IPS-18c (cell line): ENCODE data around the gene SLFN11.
"Not testable (repeated sequence)": the region's sequence is repeated elsewhere in the genome, so short reads cannot be mapped to it uniquely, and the experiment has no call there.

Source experiments
- H3K4me3 ChIP-seq: 2 replicates; pipeline ENCODE4 v1.7.0; 2013; ENCODE audit warnings: low read depth, mild to moderate bottlenecking, low read length, moderate library complexity; ENCODE audit not compliant: insufficient read depth
- H3K9me3 ChIP-seq: one replicate; pipeline ENCODE4 v1.6.1; 2013; ENCODE audit warnings: mild to moderate bottlenecking, low read length, moderate library complexity; ENCODE audit not compliant: control insufficient read depth, insufficient read depth

SLFN11 gene

GRCh38 chr17:35371934-35372333 lies 1.5 kb downstream of the SLFN11 start:
- Histone ChIP-seq H3K9me3 (no peaks in the 10 kb centered on the region), H3K4me3 (no peak overlapping the region)

- H3K4me3 ChIP-seq, result no peak overlapping the region
- no peaks in the 10 kb centered on the region for H3K9me3 ChIP-seq
Observed at GRCh38 chr17:35368081-35368830, 5.2 kb downstream of the SLFN11 start.

DNA sequence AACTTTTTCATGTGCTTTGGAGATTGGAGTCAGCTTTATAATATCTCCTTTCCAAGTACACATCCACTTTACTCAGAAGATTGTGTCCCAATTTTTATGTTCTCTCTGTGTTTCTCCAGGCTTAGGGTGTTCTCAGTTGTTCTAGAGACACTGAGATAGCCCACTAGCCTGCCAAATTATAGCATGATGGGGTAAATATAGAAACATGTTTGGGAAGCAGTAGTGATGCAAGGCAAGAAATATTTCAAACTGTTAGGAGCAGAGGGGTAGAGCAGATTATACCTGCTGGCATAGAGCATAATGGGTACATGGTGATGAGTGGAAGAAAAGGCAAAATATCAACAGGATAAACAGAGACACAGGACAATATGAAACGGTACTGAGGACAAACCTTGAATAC lies 12.4 kb downstream of the SLFN11 start:
- no peaks in the 10 kb centered on the region for H3K9me3 ChIP-seq
- no peak overlapping the region for H3K4me3 ChIP-seq

DNA sequence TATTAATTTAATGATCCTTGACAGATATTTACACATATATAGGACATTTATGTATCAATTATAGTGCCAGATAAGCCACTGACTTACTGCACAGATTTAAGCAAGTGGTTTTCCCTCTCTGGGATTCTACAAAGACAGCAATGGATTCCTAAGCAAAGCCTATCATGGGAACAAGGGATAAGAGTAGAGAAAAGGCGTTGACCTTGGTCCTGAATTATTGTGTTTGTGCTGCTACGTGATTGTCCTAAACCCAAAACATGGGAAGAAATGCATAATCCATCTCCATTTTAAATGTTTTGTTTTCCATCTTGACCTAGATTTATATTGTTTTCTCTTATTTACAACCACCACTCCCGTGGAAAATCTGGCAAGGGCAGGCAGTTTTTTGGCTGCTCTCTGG lies 14.0 kb downstream of the SLFN11 start:
- no peak overlapping the region for H3K4me3 ChIP-seq
- H3K9me3 ChIP-seq, result no peaks in the 10 kb centered on the region

GRCh38 chr17:35352284-35352683 lies 21.1 kb downstream of the SLFN11 start:
- Histone ChIP-seq H3K9me3 (no peaks in the 10 kb centered on the region), H3K4me3 (no peak overlapping the region)

DNA sequence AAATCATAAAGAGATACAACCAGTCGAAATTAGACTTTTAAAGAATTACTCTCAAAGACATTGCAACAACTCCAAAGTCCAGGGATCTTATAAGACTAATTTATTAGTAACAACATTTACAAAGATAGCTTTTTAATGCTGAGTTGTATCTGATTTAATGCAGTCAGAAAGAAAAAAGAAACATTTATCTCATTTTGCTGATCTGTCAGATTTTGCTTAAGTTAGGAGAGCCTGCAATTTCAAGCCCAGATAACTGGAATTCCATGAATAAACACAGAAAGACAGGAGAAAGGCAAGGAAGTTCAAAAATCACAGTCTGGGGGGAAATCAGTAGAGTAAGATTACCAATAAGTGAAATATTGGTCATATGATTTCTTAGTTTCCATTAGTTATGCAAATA lies 22.9 kb downstream of the SLFN11 start:
- H3K4me3 ChIP-seq, result no peak overlapping the region
- H3K9me3 ChIP-seq, result no peaks in the 10 kb centered on the region

DNA sequence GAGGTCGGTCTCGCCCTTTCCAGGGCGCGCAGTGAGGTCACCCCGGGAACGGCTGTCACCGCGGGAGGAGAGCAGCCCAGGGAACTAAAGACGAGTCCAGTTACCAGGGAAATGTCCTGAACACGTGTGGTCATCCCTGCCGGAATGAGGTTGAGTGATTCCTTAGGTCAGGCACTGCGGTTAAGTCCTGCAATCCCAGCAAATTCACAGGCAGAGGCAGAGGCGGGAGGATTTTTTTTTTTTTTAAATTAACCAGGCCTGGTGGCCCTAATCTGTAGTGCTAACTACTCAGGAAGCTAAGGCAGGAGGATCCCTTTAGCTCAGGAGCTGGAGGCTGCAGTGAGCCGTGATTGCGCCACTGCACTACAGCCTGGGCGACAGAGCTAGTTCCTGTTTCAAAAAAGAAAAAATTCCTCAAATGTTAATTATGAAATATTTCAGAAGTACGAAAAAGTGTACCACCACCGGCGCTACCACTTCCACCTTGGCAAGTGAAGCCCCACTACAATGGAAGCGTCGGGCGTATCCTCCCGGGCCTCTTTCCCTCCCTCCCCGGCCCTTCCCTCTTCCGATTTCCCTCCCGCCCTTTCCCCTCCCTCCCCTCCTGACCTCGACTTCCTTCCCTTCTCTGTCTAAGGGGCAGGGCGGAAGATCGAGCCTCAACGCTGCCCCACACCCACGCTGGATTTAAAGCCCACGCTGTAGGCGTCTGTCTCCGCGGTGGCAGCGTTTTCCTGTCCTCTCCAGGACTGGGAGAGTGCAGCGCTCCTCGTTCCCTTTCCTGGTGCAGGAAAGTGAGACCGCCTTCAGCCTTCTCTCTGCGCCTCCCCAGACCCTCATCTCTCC lies 27.3 kb downstream of the SLFN11 start:
- peaks cover 2% of the 10 kb centered on the region for H3K9me3 ChIP-seq
- peak overlapping the region; percentile 76 for H3K4me3 ChIP-seq

DNA sequence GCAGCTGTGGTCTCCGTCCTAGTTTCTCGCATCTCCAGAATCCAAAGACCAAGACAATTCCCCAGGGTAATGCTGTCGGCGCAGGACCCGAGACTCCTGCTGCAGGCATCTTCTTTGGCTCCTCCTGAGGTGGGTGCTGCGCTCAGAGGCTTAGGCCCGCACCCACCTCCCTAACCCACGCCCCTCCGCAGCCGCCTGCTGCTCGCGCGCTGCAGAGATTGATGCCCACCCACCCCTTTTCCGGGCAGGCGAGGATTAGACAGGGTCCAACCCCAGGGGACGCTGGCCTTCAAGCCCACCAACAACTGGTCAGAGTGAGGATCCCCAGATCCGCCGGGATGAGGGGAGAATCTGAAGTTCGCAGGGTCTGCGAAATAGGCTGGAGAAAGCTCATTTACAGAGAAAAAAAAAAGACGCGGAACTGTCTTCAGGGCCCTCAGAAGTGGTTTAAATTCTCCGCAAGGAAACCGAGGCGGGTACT lies 27.9 kb downstream of the SLFN11 start:
- H3K4me3 ChIP-seq, result peak overlapping the region; percentile 76
- H3K9me3 ChIP-seq, result peaks cover 2% of the 10 kb centered on the region

DNA sequence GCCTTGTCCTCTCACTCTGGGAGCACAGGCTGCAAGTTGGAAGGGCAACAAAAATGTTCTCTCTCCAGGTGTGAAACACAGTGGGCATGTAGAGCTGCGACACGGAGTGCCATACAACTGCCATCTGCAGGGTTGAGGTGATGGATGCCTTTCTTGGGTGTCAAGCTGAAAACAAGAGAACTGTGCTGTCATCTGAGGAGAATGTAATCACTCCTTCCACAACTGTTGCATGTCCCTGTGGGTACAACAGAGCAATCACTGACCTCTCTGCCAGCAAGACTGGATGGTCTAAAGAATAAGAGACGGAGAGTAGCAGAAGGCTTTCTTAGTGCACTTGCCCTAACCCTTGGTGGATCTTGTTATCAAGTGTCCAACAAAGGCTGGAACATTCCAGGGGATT lies 29.2 kb downstream of the SLFN11 start:
- H3K9me3 ChIP-seq, result peaks cover 2% of the 10 kb centered on the region

DNA sequence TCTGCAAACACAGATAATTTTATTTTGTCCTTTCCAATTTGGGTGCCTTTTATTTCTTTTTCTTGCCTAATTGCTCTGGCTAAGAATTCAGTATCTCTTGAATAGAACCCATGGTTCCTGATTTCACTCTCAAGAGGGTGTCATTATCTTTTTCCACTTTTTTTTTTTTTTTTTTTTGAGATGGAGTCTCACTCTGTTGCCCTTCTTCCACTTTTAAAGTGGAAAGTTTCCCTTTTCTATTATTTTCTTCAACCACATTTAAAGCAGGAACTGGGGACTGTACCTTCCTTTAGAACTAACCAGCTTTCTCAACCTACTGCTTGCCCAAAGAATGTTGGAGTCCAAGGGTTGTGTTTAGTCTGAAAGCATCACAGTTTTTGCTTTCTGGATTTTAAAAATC lies 31.1 kb downstream of the SLFN11 start:
- H3K4me3 ChIP-seq, result no peak overlapping the region
- peaks cover 2% of the 10 kb centered on the region for H3K9me3 ChIP-seq

More for the DNA sequence above, 29.2 kb downstream of the SLFN11 start:
- no peak overlapping the region for H3K4me3 ChIP-seq

- Histone ChIP-seq H3K4me3 (no peak overlapping the region), H3K9me3 (peaks cover 2% of the 10 kb centered on the region)
Observed at GRCh38 chr17:35341411-35341992, 31.9 kb downstream of the SLFN11 start.

DNA sequence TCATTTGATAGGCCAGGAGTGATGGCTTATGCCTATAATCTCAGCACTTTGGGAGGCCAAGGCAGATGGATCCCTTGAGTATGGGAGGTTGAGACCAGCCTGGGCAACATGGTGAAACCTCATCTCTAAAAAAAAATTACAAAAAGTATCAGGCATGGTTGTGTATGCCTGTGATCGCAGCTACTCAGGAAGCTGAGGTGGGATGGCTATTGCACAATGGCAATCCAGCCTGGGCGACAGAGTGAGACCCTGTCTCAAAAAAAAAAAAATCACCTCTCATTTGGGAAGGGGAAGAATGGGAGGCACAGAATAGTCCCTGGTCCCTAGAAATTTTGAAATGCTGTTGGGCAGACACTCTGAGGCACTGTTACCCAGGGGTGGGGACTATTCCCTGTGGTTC lies 35.2 kb downstream of the SLFN11 start:
- no peaks in the 10 kb centered on the region for H3K9me3 ChIP-seq
- no peak overlapping the region for H3K4me3 ChIP-seq

DNA sequence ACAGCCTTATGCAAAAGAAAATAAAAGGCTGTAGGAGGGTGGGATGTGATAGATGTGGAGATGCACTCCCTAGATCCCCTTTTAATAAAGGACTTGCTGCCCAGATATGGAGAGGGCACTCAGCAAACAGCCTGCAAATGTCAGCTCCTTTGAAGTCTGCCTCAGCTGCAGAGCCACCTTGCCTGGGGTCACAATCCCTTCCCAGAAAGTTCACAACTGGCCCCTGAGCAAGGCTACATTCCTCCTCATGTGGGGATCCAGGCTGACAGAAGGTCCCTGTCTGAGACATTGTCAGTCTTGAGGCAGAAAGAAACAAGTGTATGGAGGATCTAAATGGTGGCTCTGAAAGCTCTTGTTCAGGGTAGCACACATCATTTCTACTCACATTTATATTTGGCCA lies 36.1 kb downstream of the SLFN11 start:
- H3K4me3 ChIP-seq, result no peak overlapping the region
- H3K9me3 ChIP-seq, result no peaks in the 10 kb centered on the region

- H3K4me3 ChIP-seq, H3K9me3 ChIP-seq: not testable (repeated sequence)
Observed at GRCh38 chr17:35333578-35333977, 39.8 kb downstream of the SLFN11 start.

- Histone ChIP-seq H3K9me3 (peaks cover 2% of the 10 kb centered on the region), H3K4me3 (no peak overlapping the region)
Observed at GRCh38 chr17:35322749-35323148, 50.7 kb downstream of the SLFN11 start.

DNA sequence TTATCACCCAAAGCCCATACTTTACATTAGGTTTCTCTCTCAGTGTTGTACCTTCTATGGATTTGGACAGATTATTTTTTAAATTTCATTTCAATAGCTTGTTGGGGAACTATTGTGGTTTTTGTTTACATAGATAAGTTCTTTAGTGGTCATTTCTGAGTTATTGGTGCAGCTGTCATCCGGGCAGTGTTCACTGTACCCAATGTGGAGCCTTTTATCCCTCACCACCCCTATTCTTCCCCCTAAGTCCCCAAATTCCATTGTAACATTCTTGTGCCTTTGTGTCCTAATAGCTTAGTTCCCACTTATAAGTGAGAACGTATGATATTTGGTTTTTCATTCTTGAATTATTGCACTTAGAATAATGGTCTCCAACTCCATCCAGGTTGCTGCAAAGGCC lies 57.5 kb downstream of the SLFN11 start:
- H3K9me3 ChIP-seq, result peaks cover 2% of the 10 kb centered on the region
- no peak overlapping the region for H3K4me3 ChIP-seq

GRCh38 chr17:35315283-35315682 lies 58.1 kb downstream of the SLFN11 start:
- H3K4me3 ChIP-seq, result no peak overlapping the region
- no peaks in the 10 kb centered on the region for H3K9me3 ChIP-seq
